Right atrium auricular region (tissue), 2 donors: ENCODE data around the gene GRIK1. TPM values are rescaled to one million over a fixed set of nuclear protein-coding genes. Genes with fewer than 3 reads are reported as not detected.

ENCODE experiments used
- DNase-seq: peaks from one replicate; pipeline ENCODE4 v3.0.0-alpha.2; 2019; ENCODE audit warnings: low spot score
- H3K27ac ChIP-seq, 2 donors: fragments of 200-600 bp; sonication (generic); 1 replicate in 1 of 2; 2 replicates in 1 of 2; pipeline ENCODE4 v1.5.1; 2016 to 2019
- H3K27me3 ChIP-seq, 2 donors: fragments of 200-600 bp; sonication (generic); one replicate each; pipeline versions ENCODE4 v1.5.1 to v1.6.0; 2017 to 2019
- H3K36me3 ChIP-seq: fragments of 200-600 bp; sonication (generic); one replicate; pipeline ENCODE4 v1.5.1; 2016
- H3K4me1 ChIP-seq, 2 donors: fragments of 200-600 bp; sonication (generic); one replicate each; pipeline versions ENCODE4 v1.5.1 to v1.6.0; 2017 to 2019
- H3K4me3 ChIP-seq, 2 donors: fragments of 200-600 bp; sonication (generic); 1 replicate in 1 of 2; 2 replicates in 1 of 2; pipeline ENCODE4 v1.5.1; 2017 to 2019; ENCODE audit warnings: mild to moderate bottlenecking in 1 of 2, moderate library complexity in 1 of 2
- H3K9me3 ChIP-seq, 2 donors: fragments of 200-600 bp; sonication (generic); one replicate each; pipeline ENCODE4 v1.5.1; 2019
- CTCF ChIP-seq, 2 donors: fragments of 200-600 bp; sonication (generic); IDR thresholded peaks; one replicate each; pipeline ENCODE4 v1.5.1; 2019; ENCODE audit warnings: antibody characterized with exemption in 2 of 2
- total RNA-seq, 2 donors: library from RNA; depleted of rRNA; stranded (reverse); fragments of >200 nt; gene quantifications; one replicate each; pipeline ENCODE4 v1.1.0, GENCODE V29; 2016

GRIK1 gene
- total RNA-seq: not detected

- H3K27ac ChIP-seq: no peak within 1 kb of the TSS
- H3K4me1 ChIP-seq: peaks cover 0 to 14% of the 10 kb centered on the region in 2 donors
- peaks cover 0 to 9% of the 10 kb centered on the region in 2 donors for H3K27me3 ChIP-seq
- H3K9me3 ChIP-seq: no peaks in the 10 kb centered on the region
- TF ChIP-seq CTCF (IDR thresholded peaks at IDR 0.05): no peak
- DNase-seq: no peak
- peak within 1 kb of the TSS in 1 of 2 donors; percentile 36 for H3K4me3 ChIP-seq
- H3K36me3 ChIP-seq: no peaks in the 10 kb centered on the region
Measured at GRCh38 chr21:29939924-29940275, at the start of gene GRIK1. Gene GRIK1, minus strand, starts transcription at chr21:29939996.

- Histone ChIP-seq H3K9me3 (peaks cover 0 to 15% of the 10 kb centered on the region in 2 donors), H3K27ac (no peak overlapping the region), H3K4me3 (no peak overlapping the region), H3K4me1 (no peaks in the 10 kb centered on the region), H3K27me3 (no peaks in the 10 kb centered on the region), H3K36me3 (no peaks in the 10 kb centered on the region)
- no peak for DNase-seq
- TF ChIP-seq CTCF (IDR thresholded peaks at IDR 0.05): no peak
Measured at GRCh38 chr21:29987762-29988161, 48.0 kb upstream of the GRIK1 start.

- TF ChIP-seq CTCF (IDR thresholded peaks at IDR 0.05): no peak
- DNase-seq: no peak
Measured at GRCh38 chr21:29985866-29986265, 46.1 kb upstream of the GRIK1 start.

GRCh38 chr21:29979043-29979442 is 39.2 kb upstream of the GRIK1 start:
- no peaks in the 10 kb centered on the region for H3K9me3 ChIP-seq
- TF ChIP-seq CTCF (IDR thresholded peaks at IDR 0.05): no peak
- DNase-seq: no peak
- H3K4me3 ChIP-seq: no peak overlapping the region
- no peaks in the 10 kb centered on the region for H3K4me1 ChIP-seq
- H3K27me3 ChIP-seq: no peaks in the 10 kb centered on the region
- no peak overlapping the region for H3K27ac ChIP-seq
- H3K36me3 ChIP-seq: no peaks in the 10 kb centered on the region

More at GRCh38 chr21:29985866-29986265, 46.1 kb upstream of the GRIK1 start:
- H3K27ac ChIP-seq: no peak overlapping the region
- H3K27me3 ChIP-seq: no peaks in the 10 kb centered on the region
- no peak overlapping the region for H3K4me3 ChIP-seq
- no peaks in the 10 kb centered on the region for H3K36me3 ChIP-seq
- H3K4me1 ChIP-seq: no peaks in the 10 kb centered on the region
- H3K9me3 ChIP-seq: peaks cover 0 to 15% of the 10 kb centered on the region in 2 donors

GRCh38 chr21:29975776-29976175 is 36.0 kb upstream of the GRIK1 start:
- no peak overlapping the region for H3K27ac ChIP-seq
- no peak for TF ChIP-seq CTCF (IDR thresholded peaks at IDR 0.05)
- H3K4me1 ChIP-seq: no peaks in the 10 kb centered on the region
- H3K9me3 ChIP-seq: no peaks in the 10 kb centered on the region
- H3K36me3 ChIP-seq: no peaks in the 10 kb centered on the region
- no peak for DNase-seq
- H3K27me3 ChIP-seq: no peaks in the 10 kb centered on the region
- H3K4me3 ChIP-seq: no peak overlapping the region

- TF ChIP-seq CTCF (IDR thresholded peaks at IDR 0.05): no peak
- Histone ChIP-seq H3K9me3 (no peaks in the 10 kb centered on the region), H3K4me1 (no peaks in the 10 kb centered on the region), H3K27ac (no peak overlapping the region), H3K27me3 (no peaks in the 10 kb centered on the region), H3K4me3 (no peak overlapping the region), H3K36me3 (no peaks in the 10 kb centered on the region)
- DNase-seq: no peak
Measured at GRCh38 chr21:29973258-29973657, 33.5 kb upstream of the GRIK1 start.
